HG02610 (cell line): Measurements from ENCODE around the gene SOBP.
"Not testable (repeated sequence)": the region's sequence is repeated elsewhere in the genome, so short reads cannot be mapped to it uniquely, and the experiment has no call there.

ENCODE experiments used
- ATAC-seq: cut with Tn5 transposase; IDR thresholded peaks from one replicate; pipeline ENCODE4 v1.9.1; 2021; ENCODE audit warnings: mild to moderate bottlenecking, moderate library complexity; ENCODE audit not compliant: unreplicated experiment

SOBP gene

GRCh38 chr6:107489636-107490565 lies at the start of gene SOBP:
TSS of gene SOBP (plus strand) at chr6:107490117. CDS start at chr6:107490617, 500 bp downstream.
- peak; percentile 46 for ATAC-seq

GRCh38 chr6:107440936-107441335 lies 49.0 kb upstream of the SOBP start:
- ATAC-seq: no peak

GRCh38 chr6:107441682-107442081 lies 48.2 kb upstream of the SOBP start:
- ATAC-seq: no peak

GRCh38 chr6:107442938-107443607 lies 46.8 kb upstream of the SOBP start:
- no peak for ATAC-seq

- no peak for ATAC-seq
Measured at GRCh38 chr6:107443608-107444267, 46.2 kb upstream of the SOBP start.

GRCh38 chr6:107444277-107444676 lies 45.6 kb upstream of the SOBP start:
- ATAC-seq: no peak

- no peak for ATAC-seq
Measured at GRCh38 chr6:107447663-107448216, 42.2 kb upstream of the SOBP start.

GRCh38 chr6:107448776-107449175 lies 41.1 kb upstream of the SOBP start:
- no peak for ATAC-seq

GRCh38 chr6:107458672-107459282 lies 31.1 kb upstream of the SOBP start:
- ATAC-seq: peak; percentile 13

GRCh38 chr6:107459283-107460082 lies 30.4 kb upstream of the SOBP start, which contains the start of gene PDSS2:
TSS of gene PDSS2 (minus strand) at chr6:107459564. CDS start at chr6:107459285, 279 bp downstream.
- peak; percentile 93 for ATAC-seq

GRCh38 chr6:107460083-107460631 lies 29.8 kb upstream of the SOBP start:
- ATAC-seq: no peak

GRCh38 chr6:107466062-107466461 lies 23.9 kb upstream of the SOBP start:
- no peak for ATAC-seq

GRCh38 chr6:107470364-107470763 lies 19.6 kb upstream of the SOBP start:
- ATAC-seq: no peak

GRCh38 chr6:107473660-107474059 lies 16.3 kb upstream of the SOBP start:
- ATAC-seq: no peak

GRCh38 chr6:107475360-107475759 lies 14.6 kb upstream of the SOBP start:
- not testable (repeated sequence) for ATAC-seq

GRCh38 chr6:107475826-107476225 lies 14.1 kb upstream of the SOBP start:
- not testable (repeated sequence) for ATAC-seq

GRCh38 chr6:107479089-107479690 lies 10.7 kb upstream of the SOBP start:
- no peak for ATAC-seq

- no peak for ATAC-seq
Measured at GRCh38 chr6:107485157-107485556, 4.8 kb upstream of the SOBP start.
